ENCODE results near the gene GLCCI1. TPM values are rescaled to one million over a fixed set of nuclear protein-coding genes. Genes with fewer than 3 reads are reported as not detected.

The GLCCI1 gene
- total and polyA plus RNA-seq, 2 of the 8 experiments (the other 6 are each of a cell fraction or from before 2014, with no cell fraction given): 12.4 to 27.7 TPM

DNA sequence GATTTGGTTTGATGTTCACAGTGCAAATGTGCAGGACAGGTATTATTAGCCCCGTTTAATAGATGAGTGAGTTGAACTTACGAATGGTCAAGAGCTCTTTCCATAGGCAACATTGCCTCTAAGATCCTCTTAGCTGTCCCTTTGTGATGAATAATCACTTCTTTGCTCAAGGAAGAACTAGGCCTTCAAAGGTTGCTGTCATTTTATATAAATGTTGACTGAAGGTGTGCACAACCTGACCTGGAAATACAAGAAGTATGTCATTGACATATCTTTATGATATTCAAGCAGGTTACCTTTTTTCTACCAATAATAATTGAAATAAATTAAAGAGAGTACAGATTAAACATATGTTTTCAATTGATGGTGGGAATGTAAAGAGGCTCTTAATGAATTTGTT, 48.5 kb upstream of the GLCCI1 start:
- Histone ChIP-seq H2BK12ac (ENCODE audit: low read depth, low read length) (no peak overlapping the region), H3K14ac (ENCODE audit: insufficient read length) (no peak overlapping the region), H2BK20ac (ENCODE audit: low read length) (no peak overlapping the region), H4K8ac (ENCODE audit: extremely low read depth, insufficient read depth, low read length) (no peak overlapping the region), H3K23ac (ENCODE audit: insufficient read length) (no peak overlapping the region), H2AK5ac (ENCODE audit: low read depth, low read length) (no peak overlapping the region), H2BK15ac (ENCODE audit: low read length) (no peak overlapping the region), H3K4me1 (replicated peaks in 1 of 4; ENCODE audit: control insufficient read depth in 3 of 4, insufficient read depth in 4 of 4, low read length in 3 of 4) (peaks cover 0 to 26% (median 2%) of the 10 kb centered on the region in 4 experiments; a peak in 3 of 7 replicates), H3K27me3 (replicated peaks in 1 of 4; ENCODE audit: control insufficient read depth in 3 of 4, extremely low read depth in 1 of 4, insufficient read depth in 3 of 4, low read length in 3 of 4) (no peaks in the 10 kb centered on the region), H3K9me3 (ENCODE audit: insufficient read depth in 2 of 2, low read depth in 1 of 2, low read length in 1 of 2) (no peaks in the 10 kb centered on the region), H3K18ac (ENCODE audit: extremely low read depth, low read length) (no peak overlapping the region), H3K56ac (replicated peaks; ENCODE audit: insufficient read length, low read depth, low read length) (no peak overlapping the region), H4K91ac (replicated peaks; ENCODE audit: insufficient read length, low read length) (no peak overlapping the region), H3K23me2 (ENCODE audit: low read depth, low read length) (no peaks in the 10 kb centered on the region; the same call in 1 of the 2 replicates), H3K36me3 (ENCODE audit: control insufficient read depth in 2 of 4, insufficient read depth in 4 of 4, low read length in 3 of 4) (no peaks in the 10 kb centered on the region), H3K4me3 (ENCODE audit: extremely low read depth in 1 of 4, insufficient read depth in 2 of 4, low read depth in 3 of 4, low read length in 4 of 4) (no peak overlapping the region), H3K4me2 (ENCODE audit: insufficient read depth in 1 of 2, low read depth in 2 of 2, low read length in 2 of 2) (no peak overlapping the region; a peak in 1 of 4 replicates), H3K27ac (ENCODE audit: low read depth, low read length) (no peak overlapping the region), H3K79me2 (ENCODE audit: control insufficient read depth in 1 of 2, insufficient read depth in 2 of 2, low read length in 2 of 2) (no peaks in the 10 kb centered on the region), H2AFZ (ENCODE audit: low read length) (no peak overlapping the region), H3K4ac (replicated peaks; ENCODE audit: insufficient read length, low read depth, low read length) (no peak overlapping the region), H2BK120ac (replicated peaks; ENCODE audit: low read depth, low read length) (no peak overlapping the region), H3K79me1 (ENCODE audit: low read depth, low read length) (no peaks in the 10 kb centered on the region), H4K20me1 (replicated peaks in 1 of 2; ENCODE audit: control insufficient read depth in 1 of 2, insufficient read depth in 2 of 2, low read length in 2 of 2) (no peaks in the 10 kb centered on the region), H4K5ac (ENCODE audit: insufficient read length, low read depth, low read length) (no peak overlapping the region), H3K9ac (replicated peaks in 1 of 4; ENCODE audit: extremely low read depth in 1 of 4, low read depth in 3 of 4, low read length in 3 of 4) (no peak overlapping the region; a peak in 1 of 7 replicates), H2BK5ac (ENCODE audit: low read depth, low read length) (no peak overlapping the region)
- POLR2A ChIA-PET (ENCODE audit: partially characterized antibody): interaction anchor here (1.2 to 1.4 kb wide), 2 partner anchors 12 to 17 kb away, joined by 3 to 5 read pairs; no protein-coding TSS in a partner anchor
- FAIRE-seq (no peak), DNase-seq (ENCODE audit: low read depth in 1 of 2, low spot score in 2 of 2) (no peak)
- TF ChIP-seq HDAC6 (IDR thresholded peaks at IDR 0.05; ENCODE audit: low read depth, low read length) (no peak), SUZ12 (IDR thresholded peaks at IDR 0.05; ENCODE audit: low read length) (no peak), TAF7 (optimal IDR thresholded peaks at IDR 0.05; ENCODE audit: borderline replicate concordance, low read depth, low read length) (no peak), NANOG (IDR thresholded peaks at IDR 0.05; ENCODE audit: insufficient read depth, low read depth, low read length, poor library complexity, severe bottlenecking) (no peak)
- 63% methylated on average over 2 of the region's 2 CpGs; no CpG with 5 or more reads in 1 of the 2 experiments for WGBS, 2 experiments (ENCODE audit: extremely low coverage in 1 of 2, insufficient coverage in 1 of 2, insufficient read length in 1 of 2, insufficient replicate concordance in 2 of 2, low coverage in 1 of 2, low lambda C conversion rate in 2 of 2, missing lambda C conversion rate in 1 of 2)
- CTCF ChIA-PET (ENCODE audit: partially characterized antibody): interaction anchor here (0.6 to 0.9 kb wide), 2 partner anchors 9 to 53 kb away, joined by 3 to 4 read pairs; no protein-coding TSS in a partner anchor
